ENCODE measurements around the gene EMX2. TPM values are rescaled to one million over a fixed set of nuclear protein-coding genes. Genes with fewer than 3 reads are reported as not detected.

EMX2 gene
- total RNA-seq, 2 donors from 2014 or later, result not detected

DNA sequence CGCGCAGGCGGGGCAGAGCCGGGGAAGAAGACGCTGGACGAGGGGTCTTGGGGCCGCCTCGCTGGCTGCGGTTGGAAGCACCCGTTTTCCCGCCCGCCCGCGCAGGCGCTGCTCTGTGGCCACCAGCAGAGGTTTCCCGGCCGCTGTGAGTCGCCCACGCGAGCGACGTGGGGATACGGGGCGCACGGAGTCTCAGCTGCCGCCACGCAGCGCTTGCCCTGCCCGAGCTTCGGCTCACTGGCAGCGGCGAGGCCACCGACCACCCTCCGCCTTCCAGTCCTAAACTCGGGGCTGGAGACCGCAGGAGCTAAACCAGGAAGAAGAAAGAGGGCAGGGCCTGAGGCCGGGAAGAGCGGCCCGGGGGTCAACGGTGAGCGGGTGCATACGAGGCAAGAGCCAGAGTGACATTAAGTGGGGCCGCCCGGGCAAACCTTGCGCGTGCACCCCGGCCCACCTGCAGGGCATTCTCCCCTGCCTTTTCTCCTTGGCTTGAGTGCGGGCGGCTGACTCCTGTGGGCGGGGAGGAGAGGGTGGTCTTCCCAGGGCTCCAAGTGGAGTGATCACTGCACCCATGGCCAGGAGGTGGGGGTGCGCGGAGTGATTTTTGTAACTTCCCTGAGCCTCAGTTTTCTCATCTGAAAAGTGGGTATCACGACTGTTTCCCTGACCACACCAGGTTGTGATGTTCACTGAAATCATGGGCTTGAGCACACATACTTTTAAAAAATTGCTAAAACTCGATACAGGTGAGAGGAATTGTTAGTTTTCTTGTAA lies 7.1 kb upstream of the EMX2 start:
- Mint-ChIP-seq H3K36me3 (ENCODE audit: insufficient read depth in 2 of 2) (no peaks in the 10 kb centered on the region), H3K9me3 (no peaks in the 10 kb centered on the region), H3K4me3 (peak overlapping the region in 1 of 2 donors; percentile 31), H3K27me3 (ENCODE audit: low read depth) (peaks cover 86% of the 10 kb centered on the region), H3K4me1 (ENCODE audit: low read depth) (peaks cover 15% of the 10 kb centered on the region), H3K27ac (no peak overlapping the region)
- no peak for ATAC-seq (replicated peaks in 1 of 2)
- no peak for DNase-seq

DNA sequence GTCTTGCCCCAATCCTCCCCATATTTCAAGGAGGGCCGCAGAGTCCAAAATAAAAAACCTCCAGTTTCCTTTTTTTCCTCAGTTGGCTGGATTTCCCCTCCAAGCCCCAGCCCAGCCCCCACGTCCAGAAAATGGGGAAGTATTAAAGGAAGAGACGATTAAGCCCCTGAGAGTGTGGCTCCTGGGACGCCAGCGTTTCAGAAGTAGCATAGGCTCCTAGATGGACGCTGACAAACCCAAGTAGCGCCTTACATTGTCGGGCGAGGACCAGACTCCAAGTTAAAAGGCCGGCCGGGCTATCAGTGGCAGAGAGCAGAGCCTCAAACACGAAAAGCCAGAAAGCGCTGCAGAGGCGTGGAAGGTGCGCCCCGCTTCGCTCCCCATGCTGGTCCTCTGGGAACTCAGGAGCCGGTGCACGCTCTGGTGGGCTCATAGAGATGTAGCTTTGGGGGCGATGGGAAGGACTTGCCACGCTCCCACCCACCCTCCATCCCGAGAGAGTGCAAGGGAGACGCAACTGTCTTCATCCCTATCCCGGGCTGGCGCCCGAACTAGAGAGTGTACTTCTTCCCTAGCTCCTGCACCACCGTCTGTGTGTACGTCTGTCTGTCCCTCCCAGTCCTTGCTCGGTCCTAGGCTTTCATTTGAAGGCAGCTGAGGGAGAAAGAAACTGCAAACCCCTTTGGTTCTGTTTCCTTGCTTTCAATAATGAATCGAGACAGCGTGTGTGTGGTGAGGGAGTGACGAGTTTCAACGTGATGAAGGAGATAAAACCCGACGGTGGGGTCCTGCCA lies 6.3 kb upstream of the EMX2 start:
- Mint-ChIP-seq H3K27ac (no peak overlapping the region), H3K27me3 (ENCODE audit: low read depth) (peaks cover 86% of the 10 kb centered on the region), H3K4me3 (peak overlapping the region; percentile 6 to 11), H3K36me3 (ENCODE audit: insufficient read depth in 2 of 2) (no peaks in the 10 kb centered on the region), H3K9me3 (no peaks in the 10 kb centered on the region), H3K4me1 (ENCODE audit: low read depth) (peaks cover 15% of the 10 kb centered on the region)
- ATAC-seq (replicated peaks in 1 of 2) (no peak), DNase-seq (no peak)

DNA sequence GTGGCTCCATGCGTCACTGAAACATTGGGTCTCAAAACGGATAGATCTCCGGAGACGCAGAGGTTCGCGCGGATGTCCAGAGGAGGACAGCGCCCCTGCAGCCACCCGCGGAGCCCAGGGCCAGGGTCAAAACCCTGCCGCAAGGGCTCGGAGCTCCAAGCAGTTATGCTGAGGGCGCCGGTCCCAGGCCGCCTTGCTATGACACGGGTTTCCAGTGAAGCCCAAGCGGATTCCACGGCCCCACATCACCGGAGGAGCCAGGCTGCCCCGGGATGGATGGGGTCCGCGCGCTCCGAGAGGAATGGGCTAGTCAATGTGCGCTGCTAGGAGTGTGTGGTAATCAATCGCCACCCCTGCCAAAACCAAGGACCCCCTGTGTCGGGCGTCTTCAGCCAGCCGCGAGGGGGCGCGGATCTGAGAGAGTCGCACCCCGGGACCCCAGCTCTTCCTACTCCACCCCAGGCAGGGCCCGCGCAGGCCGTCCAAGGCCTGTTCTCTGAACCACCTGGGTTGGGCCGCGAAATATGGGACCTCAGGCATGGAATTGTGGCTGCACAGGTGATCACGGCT lies 5.6 kb upstream of the EMX2 start:
- Mint-ChIP-seq H3K9me3 (no peaks in the 10 kb centered on the region), H3K36me3 (ENCODE audit: insufficient read depth in 2 of 2) (no peaks in the 10 kb centered on the region), H3K27ac (no peak overlapping the region), H3K4me3 (peak overlapping the region; percentile 6 to 11), H3K27me3 (ENCODE audit: low read depth) (peaks cover 85% of the 10 kb centered on the region), H3K4me1 (ENCODE audit: low read depth) (peaks cover 15% of the 10 kb centered on the region)
- DNase-seq (no peak), ATAC-seq (replicated peaks in 1 of 2) (no peak)

DNA sequence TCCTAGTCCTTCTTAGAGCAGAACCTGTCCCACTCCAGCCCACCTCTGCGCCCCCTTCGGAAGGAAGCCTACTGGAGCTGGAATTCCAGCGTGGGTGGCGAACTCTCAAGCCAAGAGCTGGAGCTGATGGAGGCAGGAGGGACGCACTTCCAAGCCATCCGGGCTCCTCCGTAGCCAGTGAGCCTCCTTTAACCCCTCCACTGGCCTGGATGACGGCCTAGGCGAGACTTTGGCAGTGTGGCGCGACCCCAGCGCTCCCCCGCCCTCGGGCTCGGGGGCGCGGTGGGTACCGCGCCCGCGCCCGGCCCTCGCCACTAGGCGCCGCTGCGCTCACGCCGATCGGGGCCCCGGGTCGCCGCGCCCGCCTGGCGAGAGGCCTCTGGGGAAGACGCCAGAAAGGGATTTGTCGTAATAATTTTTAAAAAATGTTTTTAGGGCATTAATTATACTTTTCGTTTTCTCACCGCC lies 5.1 kb upstream of the EMX2 start:
- H3K27ac Mint-ChIP-seq, result no peak overlapping the region
- DNase-seq (peak in 1 of 2 donors; percentile 62), ATAC-seq (replicated peaks in 1 of 2) (peak; percentile 58)
- H3K4me1 Mint-ChIP-seq (ENCODE audit: low read depth), result peaks cover 15% of the 10 kb centered on the region
- H3K4me3 Mint-ChIP-seq, result peak overlapping the region in 1 of 2 donors; percentile 47
- no peaks in the 10 kb centered on the region for H3K36me3 Mint-ChIP-seq (ENCODE audit: insufficient read depth in 2 of 2)
- no peaks in the 10 kb centered on the region for H3K9me3 Mint-ChIP-seq
- peaks cover 83% of the 10 kb centered on the region for H3K27me3 Mint-ChIP-seq (ENCODE audit: low read depth)

DNA sequence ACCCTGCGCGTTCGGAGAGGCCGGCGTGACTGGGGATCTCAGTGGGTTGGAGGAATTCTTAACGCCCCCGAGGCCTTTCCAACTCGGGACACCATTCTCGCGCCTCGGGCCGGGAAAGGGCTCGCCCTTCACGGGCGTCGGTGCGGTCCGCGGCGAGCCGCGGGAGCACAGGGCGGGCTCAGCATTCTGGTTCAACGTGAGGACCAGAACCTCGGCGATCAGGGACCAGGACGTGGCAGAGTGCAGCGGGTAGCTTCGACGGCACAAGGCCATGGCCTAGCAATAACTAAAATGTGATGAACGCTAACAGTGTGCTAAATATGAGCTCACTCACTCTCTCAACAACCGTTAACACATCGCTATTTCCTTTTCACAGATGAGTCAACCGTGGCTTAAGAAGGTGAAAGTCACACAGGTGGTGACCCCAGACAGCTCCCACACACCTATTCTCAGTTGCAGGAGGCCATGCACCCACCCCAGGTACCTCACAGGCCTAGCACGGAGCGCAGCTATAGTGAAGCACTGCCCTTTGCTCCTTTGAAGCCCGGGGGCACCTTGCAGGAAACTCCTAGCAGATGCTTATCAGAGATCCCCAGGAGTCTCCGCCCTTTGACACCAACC lies 4.5 kb upstream of the EMX2 start:
- Mint-ChIP-seq H3K4me1 (ENCODE audit: low read depth) (peaks cover 15% of the 10 kb centered on the region), H3K27ac (no peak overlapping the region), H3K4me3 (peak overlapping the region; percentile 47 to 52), H3K27me3 (ENCODE audit: low read depth) (peaks cover 79% of the 10 kb centered on the region), H3K9me3 (no peaks in the 10 kb centered on the region), H3K36me3 (ENCODE audit: insufficient read depth in 2 of 2) (no peaks in the 10 kb centered on the region)
- no peak for DNase-seq
- ATAC-seq (replicated peaks in 1 of 2), result peak; percentile 67 to 75

DNA sequence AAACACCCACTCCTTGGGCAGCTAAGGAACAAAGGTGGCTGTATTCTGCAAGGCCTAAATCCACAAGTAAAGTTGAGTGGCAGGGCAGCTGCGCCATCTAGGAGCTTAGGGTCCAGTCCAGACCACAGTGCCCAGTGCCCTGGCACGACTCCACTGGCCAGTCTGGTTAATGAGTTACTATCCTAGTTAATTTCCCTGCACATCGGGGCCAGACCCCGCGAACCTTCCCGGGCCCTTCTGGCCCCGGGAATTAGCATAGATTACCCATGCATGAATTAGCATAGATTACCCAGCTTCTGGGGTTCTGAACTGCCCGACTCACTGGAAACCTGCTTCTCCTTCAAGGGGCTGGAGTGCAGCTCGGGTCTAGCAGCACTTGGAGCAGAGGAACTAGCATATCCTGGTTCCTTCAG lies 3.2 kb upstream of the EMX2 start:
- no peaks in the 10 kb centered on the region for H3K36me3 Mint-ChIP-seq (ENCODE audit: insufficient read depth in 2 of 2)
- no peak for DNase-seq

DNA sequence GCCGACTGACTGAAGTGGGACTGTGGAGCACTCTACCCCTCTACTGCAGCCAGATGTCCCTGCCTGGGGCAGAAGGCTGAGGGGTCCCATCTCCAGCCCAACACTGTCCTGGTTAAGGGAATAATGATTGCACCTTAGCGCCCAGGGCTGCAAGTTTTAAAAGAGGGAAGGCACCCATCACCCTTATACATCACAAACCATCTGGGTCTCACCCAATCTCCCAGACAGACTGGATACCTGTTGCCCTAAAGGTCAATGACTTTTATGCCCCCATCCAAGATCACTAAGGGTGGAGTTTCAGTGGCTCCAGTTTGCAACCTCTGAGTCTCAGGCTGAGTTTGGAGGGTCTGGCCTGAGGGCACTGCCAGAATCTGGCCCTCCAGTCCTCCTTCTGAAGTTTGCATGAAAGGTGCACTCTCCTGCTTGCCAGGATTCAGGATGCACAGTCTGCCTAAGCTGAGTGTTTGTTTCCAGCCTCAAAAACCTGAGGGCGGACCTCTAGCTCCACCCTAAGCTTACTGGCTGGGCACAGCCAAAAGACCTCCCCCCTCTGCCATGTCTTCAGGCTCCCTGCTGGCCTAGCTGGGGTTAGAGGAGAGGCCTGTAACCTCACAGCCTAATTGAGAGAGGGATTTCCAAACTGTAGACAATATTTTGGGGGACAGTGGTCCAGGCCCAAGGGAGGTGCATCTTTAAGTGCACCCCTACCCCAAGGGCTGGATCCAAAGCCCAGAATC lies 2.5 kb upstream of the EMX2 start:
- no peaks in the 10 kb centered on the region for H3K9me3 Mint-ChIP-seq
- no peak for ATAC-seq (replicated peaks in 1 of 2)

More for the DNA sequence above, 3.2 kb upstream of the EMX2 start:
- no peak for ATAC-seq (replicated peaks in 1 of 2)
- H3K4me1 Mint-ChIP-seq (ENCODE audit: low read depth), result peaks cover 19% of the 10 kb centered on the region
- H3K27ac Mint-ChIP-seq, result no peak overlapping the region
- H3K9me3 Mint-ChIP-seq, result no peaks in the 10 kb centered on the region
- no peak overlapping the region for H3K4me3 Mint-ChIP-seq
- H3K27me3 Mint-ChIP-seq (ENCODE audit: low read depth), result peaks cover 71% of the 10 kb centered on the region

DNA sequence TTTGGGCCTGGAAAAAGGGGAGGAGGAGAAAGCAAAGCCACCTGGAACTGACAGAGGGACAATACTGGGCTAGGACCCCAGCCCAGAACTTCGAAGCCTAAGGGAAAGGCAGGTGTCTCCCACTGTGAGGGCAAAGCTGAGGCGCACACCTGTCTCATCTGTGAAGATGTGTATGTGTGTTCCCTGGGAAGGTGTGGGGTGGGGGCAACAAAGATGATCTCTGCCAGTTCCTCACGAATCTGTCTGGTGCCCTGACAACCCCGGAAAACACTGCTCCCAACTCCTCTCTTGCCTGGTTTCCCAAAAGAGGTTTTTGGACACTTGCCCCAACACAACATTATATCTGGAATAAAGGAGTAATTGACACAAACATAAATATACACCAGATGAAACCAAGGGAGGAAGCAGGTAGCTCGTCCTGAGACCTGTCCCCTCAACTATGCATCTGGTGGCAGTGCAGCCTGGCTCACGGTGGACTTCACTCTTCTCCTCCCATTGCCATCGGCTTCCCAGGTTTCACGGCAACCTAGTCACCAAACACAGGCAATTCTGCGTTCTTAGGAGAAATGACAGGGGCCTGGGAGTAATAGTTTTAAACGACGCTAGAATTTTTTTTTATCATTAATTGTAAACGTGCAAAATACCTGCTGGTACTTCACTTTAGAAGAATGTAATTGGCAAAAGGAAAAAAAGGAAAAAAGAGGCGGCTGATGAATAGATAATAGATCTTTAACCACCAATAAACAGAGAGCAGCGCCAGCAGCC lies 1.7 kb upstream of the EMX2 start:
- peak overlapping the region; percentile 95 for H3K27ac Mint-ChIP-seq
- H3K36me3 Mint-ChIP-seq (ENCODE audit: insufficient read depth in 2 of 2), result no peaks in the 10 kb centered on the region
- H3K4me3 Mint-ChIP-seq, result peak overlapping the region in 1 of 2 donors; percentile 58
- DNase-seq, result no peak
- H3K27me3 Mint-ChIP-seq (ENCODE audit: low read depth), result peaks cover 72% of the 10 kb centered on the region
- no peak for ATAC-seq (replicated peaks in 1 of 2)
- no peaks in the 10 kb centered on the region for H3K9me3 Mint-ChIP-seq
- peaks cover 27% of the 10 kb centered on the region for H3K4me1 Mint-ChIP-seq (ENCODE audit: low read depth)

More for the DNA sequence above, 2.5 kb upstream of the EMX2 start:
- H3K27ac Mint-ChIP-seq, result peak overlapping the region; percentile 70
- H3K4me3 Mint-ChIP-seq, result no peak overlapping the region
- no peaks in the 10 kb centered on the region for H3K36me3 Mint-ChIP-seq (ENCODE audit: insufficient read depth in 2 of 2)
- peaks cover 25% of the 10 kb centered on the region for H3K4me1 Mint-ChIP-seq (ENCODE audit: low read depth)
- H3K27me3 Mint-ChIP-seq (ENCODE audit: low read depth), result peaks cover 75% of the 10 kb centered on the region
- no peak for DNase-seq

DNA sequence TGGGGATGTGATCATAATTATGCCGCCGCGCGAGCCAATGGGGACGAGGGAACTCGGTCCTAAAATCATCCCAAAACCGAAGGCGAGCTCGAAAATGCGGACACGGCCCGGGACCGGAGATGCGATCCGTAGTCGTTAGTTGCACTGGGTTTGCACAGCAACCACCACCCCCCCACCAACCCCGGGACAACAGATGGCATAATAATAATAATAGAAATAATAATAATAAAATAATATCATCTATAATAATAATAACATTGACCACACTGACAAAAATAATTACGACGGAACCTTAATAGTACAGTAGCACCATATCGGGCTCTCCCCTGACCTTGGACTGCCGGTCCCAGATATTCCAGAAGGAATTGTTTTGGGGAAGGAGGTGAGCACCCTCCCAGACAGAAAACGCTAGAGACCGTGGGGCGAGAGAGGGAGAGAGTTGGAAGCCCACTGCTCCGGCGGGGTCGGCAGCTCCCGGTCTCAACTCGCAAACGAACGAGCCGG lies 1.1 kb upstream of the EMX2 start:
- no peak for DNase-seq
- peak overlapping the region; percentile 56 to 58 for H3K4me3 Mint-ChIP-seq

DNA sequence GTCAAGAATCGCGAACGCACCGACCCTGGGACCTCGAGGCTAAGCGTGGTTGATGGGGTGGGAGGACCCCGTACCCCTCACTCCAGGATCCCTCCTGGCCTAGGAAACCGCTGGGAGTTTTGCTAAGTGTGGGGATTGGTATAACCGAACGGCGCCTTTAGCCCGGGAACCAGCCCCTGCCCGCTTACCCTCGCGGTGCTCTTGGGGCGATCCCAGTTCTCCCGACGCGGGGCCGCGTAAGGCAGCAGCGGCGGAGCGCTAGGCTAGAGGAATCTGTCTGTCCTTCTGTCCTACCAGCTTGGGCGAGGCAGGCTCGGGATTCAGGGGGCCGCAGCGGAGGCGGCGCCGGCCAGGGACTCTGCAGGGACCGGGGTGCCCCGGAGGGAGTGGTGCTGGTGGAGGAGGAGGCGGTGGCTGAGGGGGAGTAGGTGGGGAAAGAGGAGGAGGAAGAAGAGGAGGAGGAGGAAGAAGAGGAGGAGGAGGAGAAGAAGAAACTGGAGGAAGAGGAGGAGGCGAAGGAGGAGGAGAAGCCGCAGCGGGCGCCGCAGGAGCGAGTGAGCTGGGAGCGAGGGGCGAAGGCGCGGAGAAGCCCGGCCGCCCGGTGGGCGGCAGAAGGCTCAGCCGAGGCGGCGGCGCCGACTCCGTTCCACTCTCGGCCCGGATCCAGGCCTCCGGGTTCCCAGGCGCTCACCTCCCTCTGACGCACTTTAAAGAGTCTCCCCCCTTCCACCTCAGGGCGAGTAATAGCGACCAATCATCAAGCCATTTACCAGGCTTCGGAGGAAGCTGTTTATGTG lies 439 bp upstream of the EMX2 start:
- no peaks in the 10 kb centered on the region for H3K9me3 Mint-ChIP-seq
- DNase-seq (peak in 1 of 2 donors; percentile 21), ATAC-seq (replicated peaks in 1 of 2) (no peak)
- H3K27ac Mint-ChIP-seq, result no peak overlapping the region
- peak overlapping the region; percentile 50 to 56 for H3K4me3 Mint-ChIP-seq
- peaks cover 72% of the 10 kb centered on the region for H3K27me3 Mint-ChIP-seq (ENCODE audit: low read depth)
- H3K36me3 Mint-ChIP-seq (ENCODE audit: insufficient read depth in 2 of 2), result no peaks in the 10 kb centered on the region
- H3K4me1 Mint-ChIP-seq (ENCODE audit: low read depth), result peaks cover 30% of the 10 kb centered on the region

More for the DNA sequence above, 1.1 kb upstream of the EMX2 start:
- Mint-ChIP-seq H3K9me3 (no peaks in the 10 kb centered on the region), H3K4me1 (ENCODE audit: low read depth) (peaks cover 29% of the 10 kb centered on the region), H3K27me3 (ENCODE audit: low read depth) (peaks cover 72% of the 10 kb centered on the region), H3K27ac (peak overlapping the region; percentile 95), H3K36me3 (ENCODE audit: insufficient read depth in 2 of 2) (no peaks in the 10 kb centered on the region)
- no peak for ATAC-seq (replicated peaks in 1 of 2)

All from activated T-cell treated with anti-CD3 and anti-CD28 coated beads, Interleukin-2, amount 50 U/mL, for 72 hours (primary cell).